Caco-2 (cell line): ENCODE measurements around the gene GUCY1A1. TPM values are rescaled to one million over a fixed set of nuclear protein-coding genes. Genes with fewer than 3 reads are reported as not detected.

Experiments used
- BruUV-seq: library from RNA; stranded (reverse); fragments of 400-500 nt; replicated peaks from 2 replicates; lab custom pipeline; 2021; lab: Mats Ljungman, UMichigan
- CTCF ChIA-PET: fragments of 300-600 bp; sonication (Branson Sonifier 250); formaldehyde crosslinking; loops from one replicate; lab custom pipeline; 2022; ENCODE audit warnings: antibody characterized with exemption; lab: Charles Lee
- POLR2A ChIA-PET: fragments of 300-600 bp; sonication (Branson Sonifier 250); formaldehyde crosslinking; loops from one replicate; lab custom pipeline; 2022; ENCODE audit warnings: antibody characterized with exemption; lab: Charles Lee
- DNase-seq, 2 experiments: peaks; one replicate each; pipeline versions ENCODE4 v3.0.0 to v3.0.0-alpha.2; 2020 to 2022
- H3K27me3 ChIP-seq: replicated peaks from 2 replicates; pipeline ENCODE4 v1.6.0; 2011; ENCODE audit warnings: low read length; ENCODE audit not compliant: control insufficient read depth, insufficient read depth
- H3K36me3 ChIP-seq: 2 replicates; pipeline ENCODE4 v1.5.1; 2011; ENCODE audit warnings: low read length; ENCODE audit not compliant: control insufficient read depth, insufficient read depth
- H3K4me1 ChIP-seq: fragments of 250-450 bp; sonication (Bioruptor Pico); 2 replicates; pipeline ENCODE4 v1.5.1; 2020; ENCODE audit warnings: mild to moderate bottlenecking
- H3K4me3 ChIP-seq: 2 replicates; pipeline ENCODE4 v1.5.1; 2011; ENCODE audit warnings: low read depth, mild to moderate bottlenecking, control low read depth, low read length
- H3K9me3 ChIP-seq: fragments of 250-450 bp; sonication (Bioruptor Pico); 2 replicates; pipeline ENCODE4 v1.5.1; 2020; ENCODE audit warnings: mild to moderate bottlenecking, moderate library complexity
- H3K27ac Mint-ChIP-seq: one replicate; pipeline ENCODE4 v1.8.0; 2022; ENCODE audit warnings: mixed read lengths; ENCODE audit not compliant: unreplicated experiment
- H3K27me3 Mint-ChIP-seq: one replicate; pipeline ENCODE4 v1.8.0; 2022; ENCODE audit warnings: mixed read lengths; ENCODE audit not compliant: insufficient read depth, unreplicated experiment
- H3K36me3 Mint-ChIP-seq: one replicate; pipeline ENCODE4 v1.8.0; 2022; ENCODE audit warnings: mild to moderate bottlenecking, mixed read lengths; ENCODE audit not compliant: insufficient read depth, unreplicated experiment
- H3K4me1 Mint-ChIP-seq: one replicate; pipeline ENCODE4 v1.8.0; 2022; ENCODE audit warnings: low read depth, mixed read lengths; ENCODE audit not compliant: unreplicated experiment
- H3K4me3 Mint-ChIP-seq: one replicate; pipeline ENCODE4 v1.8.0; 2022; ENCODE audit warnings: mild to moderate bottlenecking, moderate library complexity, mixed read lengths; ENCODE audit not compliant: unreplicated experiment
- H3K9me3 Mint-ChIP-seq: one replicate; pipeline ENCODE4 v1.8.0; 2022; ENCODE audit warnings: mixed read lengths; ENCODE audit not compliant: unreplicated experiment
- CTCF ChIP-seq, 2 experiments: fragments of 200-600 bp in 1 of 2; IDR thresholded peaks; 1 replicate in 1 of 2; 2 replicates in 1 of 2; pipeline versions ENCODE4 v1.5.1 to v1.8.0; 2011 to 2022; ENCODE audit warnings: antibody characterized with exemption in 1 of 2, control low read depth in 1 of 2, inconsistent platforms in 1 of 2, low read depth in 1 of 2, low read length in 1 of 2, mild to moderate bottlenecking in 1 of 2, moderate library complexity in 1 of 2; ENCODE audit not compliant: insufficient read depth in 1 of 2, severe bottlenecking in 1 of 2, unreplicated experiment in 1 of 2
- intact Hi-C: fragments of 100-400 bp; cut with micrococcal nuclease; formaldehyde crosslinking; loops from one replicate; pipeline ENCODE4 v1.10.0; 2022; ENCODE audit not compliant: unreplicated experiment
- total RNA-seq: library from RNA; stranded (reverse); gene quantifications from 2 replicates; pipeline ENCODE4 v1.2.3, GENCODE V29; 2022

GUCY1A1 gene
- total RNA-seq, 1 experiment from 2014 or later, result not detected

GRCh38 chr4:155734951-155735350 is 68.3 kb downstream of the GUCY1A1 start:
- no peaks in the 10 kb centered on the region for H3K27me3 Mint-ChIP-seq
- no peak overlapping the region for H3K4me3 ChIP-seq
- H3K4me1 ChIP-seq, result no peaks in the 10 kb centered on the region; the same call in 1 of the 2 replicates
- TF ChIP-seq CTCF (IDR thresholded peaks at IDR 0.05; ENCODE audit: insufficient read depth in 1 of 2, low read depth in 1 of 2, low read length in 1 of 2, severe bottlenecking in 1 of 2, unreplicated experiment in 1 of 2), result no peak
- no peak for DNase-seq
- H3K36me3 ChIP-seq, result no peaks in the 10 kb centered on the region
- no peaks in the 10 kb centered on the region for H3K36me3 Mint-ChIP-seq
- H3K27me3 ChIP-seq, result no peaks in the 10 kb centered on the region
- BruUV-seq, result no TSS peak
- H3K27ac Mint-ChIP-seq, result no peak overlapping the region
- ChIA-PET CTCF (no interaction called here), POLR2A (no interaction called here)
- intact Hi-C loops, result no loop called here
- H3K4me3 Mint-ChIP-seq, result no peak overlapping the region
- H3K4me1 Mint-ChIP-seq, result peaks cover 7% of the 10 kb centered on the region
- no peaks in the 10 kb centered on the region for H3K9me3 ChIP-seq
- no peaks in the 10 kb centered on the region for H3K9me3 Mint-ChIP-seq

- no peak for TF ChIP-seq CTCF (IDR thresholded peaks at IDR 0.05; ENCODE audit: insufficient read depth in 1 of 2, low read depth in 1 of 2, low read length in 1 of 2, severe bottlenecking in 1 of 2, unreplicated experiment in 1 of 2)
- Mint-ChIP-seq H3K27me3 (no peaks in the 10 kb centered on the region), H3K4me1 (peaks cover 7% of the 10 kb centered on the region), H3K36me3 (no peaks in the 10 kb centered on the region), H3K27ac (no peak overlapping the region), H3K9me3 (no peaks in the 10 kb centered on the region), H3K4me3 (no peak overlapping the region)
- ChIA-PET POLR2A (no interaction called here), CTCF (no interaction called here)
- Histone ChIP-seq H3K9me3 (no peaks in the 10 kb centered on the region), H3K36me3 (no peaks in the 10 kb centered on the region), H3K4me1 (no peaks in the 10 kb centered on the region; the same call in 1 of the 2 replicates), H3K27me3 (no peaks in the 10 kb centered on the region), H3K4me3 (no peak overlapping the region)
- BruUV-seq, result no TSS peak
- intact Hi-C loops, result no loop called here
- no peak for DNase-seq
Measured at GRCh38 chr4:155735496-155735895, 68.8 kb downstream of the GUCY1A1 start.

GRCh38 chr4:155738548-155738947 is 71.9 kb downstream of the GUCY1A1 start:
- BruUV-seq, result no TSS peak
- Mint-ChIP-seq H3K27me3 (no peaks in the 10 kb centered on the region), H3K27ac (no peak overlapping the region), H3K36me3 (no peaks in the 10 kb centered on the region), H3K9me3 (no peaks in the 10 kb centered on the region), H3K4me1 (peaks cover 7% of the 10 kb centered on the region), H3K4me3 (no peak overlapping the region)
- Histone ChIP-seq H3K4me3 (no peak overlapping the region), H3K9me3 (no peaks in the 10 kb centered on the region), H3K36me3 (no peaks in the 10 kb centered on the region), H3K4me1 (no peaks in the 10 kb centered on the region; the same call in 1 of the 2 replicates), H3K27me3 (no peaks in the 10 kb centered on the region)
- intact Hi-C loops, result no loop called here
- CTCF ChIA-PET, result no interaction called here
- POLR2A ChIA-PET, result no interaction called here
- DNase-seq, result no peak
- TF ChIP-seq CTCF (IDR thresholded peaks at IDR 0.05; ENCODE audit: insufficient read depth in 1 of 2, low read depth in 1 of 2, low read length in 1 of 2, severe bottlenecking in 1 of 2, unreplicated experiment in 1 of 2), result no peak
